Fibroblast of lung (primary cell): ENCODE results near the gene CROCC2. TPM values are rescaled to one million over a fixed set of nuclear protein-coding genes. Genes with fewer than 3 reads are reported as not detected.

Source experiments
- DNase-seq, 2 donors: peaks; one replicate each; pipeline versions ENCODE4 v3.0.0 to v3.0.0-alpha.2; 2010; ENCODE audit warnings: low read depth in 2 of 2
- H2AFZ ChIP-seq: 2 replicates; pipeline ENCODE4 v1.5.1; 2012; ENCODE audit warnings: low read length, control low read depth, inconsistent platforms
- H3K27ac ChIP-seq: 2 replicates; pipeline ENCODE4 v1.5.1; 2011; ENCODE audit warnings: low read length, control low read depth; ENCODE audit not compliant: insufficient read depth
- H3K27me3 ChIP-seq: 2 replicates; pipeline ENCODE4 v1.5.1; 2011; ENCODE audit warnings: mild to moderate bottlenecking, low read length; ENCODE audit not compliant: control insufficient read depth, insufficient read depth
- H3K36me3 ChIP-seq: 2 replicates; pipeline ENCODE4 v1.5.1; 2011; ENCODE audit warnings: low read length; ENCODE audit not compliant: control insufficient read depth, insufficient read depth
- H3K4me1 ChIP-seq: 2 replicates; pipeline ENCODE4 v1.5.1; 2011; ENCODE audit warnings: low read length; ENCODE audit not compliant: control insufficient read depth, insufficient read depth; ENCODE audit errors: extremely low read depth
- H3K4me2 ChIP-seq: 2 replicates; pipeline ENCODE4 v1.5.1; 2011; ENCODE audit warnings: low read length, control low read depth; ENCODE audit not compliant: insufficient read depth; ENCODE audit errors: extremely low read depth
- H3K4me3 ChIP-seq, 4 experiments: fragments of 200-600 bp in 1 of 4; sonication (generic) in 1 of 4; replicated peaks in 1 of 4; 2 replicates each; pipeline ENCODE4 v1.5.1; 2011 to 2016; ENCODE audit warnings: low read length in 4 of 4, low read depth in 3 of 4, mild to moderate bottlenecking in 3 of 4, control low read depth in 2 of 4, inconsistent platforms in 1 of 4, mixed read lengths in 1 of 4; ENCODE audit not compliant: insufficient read depth in 1 of 4; ENCODE audit errors: control extremely low read depth in 1 of 4
- H3K79me2 ChIP-seq: 2 replicates; pipeline ENCODE4 v1.5.1; 2012; ENCODE audit warnings: mild to moderate bottlenecking, low read length, inconsistent platforms; ENCODE audit not compliant: control insufficient read depth, insufficient read depth
- H3K9ac ChIP-seq: 2 replicates; pipeline ENCODE4 v1.5.1; 2011; ENCODE audit warnings: mild to moderate bottlenecking, low read length, control low read depth; ENCODE audit not compliant: insufficient read depth
- H3K9me3 ChIP-seq: 2 replicates; pipeline ENCODE4 v1.5.1; 2012; ENCODE audit warnings: low read depth, low read length; ENCODE audit not compliant: control insufficient read depth, insufficient read depth
- H4K20me1 ChIP-seq: 2 replicates; pipeline ENCODE4 v1.5.1; 2011; ENCODE audit warnings: low read length; ENCODE audit not compliant: control insufficient read depth, insufficient read depth; ENCODE audit errors: extremely low read depth
- CTCF ChIP-seq, 2 donors: IDR thresholded peaks in 1 of 2; conservative IDR thresholded peaks in 1 of 2; 1 replicate in 1 of 2; 2 replicates in 1 of 2; pipeline ENCODE4 v1.5.1; 2011 to 2012; ENCODE audit warnings: low read length in 2 of 2, control low read depth in 1 of 2, inconsistent platforms in 1 of 2, low read depth in 1 of 2, mild to moderate bottlenecking in 1 of 2
- EZH2 ChIP-seq: IDR thresholded peaks from 2 replicates; pipeline ENCODE4 v1.5.1; 2012; ENCODE audit warnings: low read length, control low read depth, mild to moderate bottlenecking; ENCODE audit errors: missing control alignments
- polyA plus RNA-seq, 2 donors: library from polyadenylated mRNA; depleted of rRNA in 1 of 2; stranded (reverse) in 1 of 2; unstranded in 1 of 2; fragments of >200 nt; gene quantifications; 2 replicates each; pipeline ENCODE4 v1.2.1, GENCODE V29; 2011 to 2012; ENCODE audit warnings: missing spikeins in 1 of 2
- total RNA-seq: library from RNA; depleted of rRNA; stranded (reverse); fragments of >200 nt; gene quantifications from 2 replicates; pipeline ENCODE4 v1.2.1, GENCODE V29; 2014

The CROCC2 gene
- total and polyA plus RNA-seq, 2 donors (not counting 1 experiment from before 2014, with no cell fraction given): 0.12 to 0.33 TPM

DNA sequence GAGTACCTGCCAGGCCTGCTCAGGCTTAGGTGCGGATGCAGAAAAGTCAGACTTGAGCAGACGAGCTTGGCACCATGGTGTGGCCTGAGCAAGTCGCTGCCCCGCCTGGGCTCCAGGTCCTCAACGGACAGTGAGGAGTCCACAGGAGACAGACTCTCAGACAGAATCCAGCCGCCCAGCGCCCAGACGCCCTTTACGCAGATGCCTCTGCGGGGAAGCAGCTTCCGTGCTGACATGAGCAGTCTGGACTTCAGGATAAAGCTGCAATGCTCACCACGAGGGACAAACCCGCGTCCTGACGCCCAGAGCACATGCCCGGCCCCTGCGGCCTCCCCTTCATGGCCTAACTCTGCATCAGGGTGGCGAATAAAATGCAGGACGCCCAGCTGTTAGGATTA lies 6.7 kb upstream of the CROCC2 start:
- H3K4me1 ChIP-seq: no peaks in the 10 kb centered on the region
- H2AFZ ChIP-seq: no peak overlapping the region
- H3K4me3 ChIP-seq: no peak overlapping the region
- no peaks in the 10 kb centered on the region for H4K20me1 ChIP-seq
- no peaks in the 10 kb centered on the region for H3K79me2 ChIP-seq
- H3K27ac ChIP-seq: no peak overlapping the region
- no peaks in the 10 kb centered on the region for H3K9me3 ChIP-seq
- no peak for TF ChIP-seq EZH2
- no peak for TF ChIP-seq CTCF (conservative IDR thresholded peaks at IDR 0.05 in 1 of 2, IDR thresholded peaks at IDR 0.05 in 1 of 2; ENCODE audit: low read depth in 1 of 2, low read length in 2 of 2)
- no peaks in the 10 kb centered on the region for H3K27me3 ChIP-seq
- no peak overlapping the region for H3K4me2 ChIP-seq
- H3K9ac ChIP-seq: no peak overlapping the region
- no peaks in the 10 kb centered on the region for H3K36me3 ChIP-seq
- no peak for DNase-seq

- Histone ChIP-seq H4K20me1 (no peaks in the 10 kb centered on the region), H3K4me2 (no peak overlapping the region), H3K4me1 (no peaks in the 10 kb centered on the region), H3K36me3 (no peaks in the 10 kb centered on the region), H2AFZ (no peak overlapping the region), H3K9ac (no peak overlapping the region), H3K79me2 (no peaks in the 10 kb centered on the region), H3K27ac (no peak overlapping the region), H3K27me3 (no peaks in the 10 kb centered on the region), H3K9me3 (no peaks in the 10 kb centered on the region), H3K4me3 (no peak overlapping the region)
- no peak for DNase-seq
- TF ChIP-seq CTCF (conservative IDR thresholded peaks at IDR 0.05 in 1 of 2, IDR thresholded peaks at IDR 0.05 in 1 of 2; ENCODE audit: low read depth in 1 of 2, low read length in 2 of 2) (no peak), EZH2 (no peak)
Observed at GRCh38 chr2:240900141-240900860, 5.8 kb upstream of the CROCC2 start.

DNA sequence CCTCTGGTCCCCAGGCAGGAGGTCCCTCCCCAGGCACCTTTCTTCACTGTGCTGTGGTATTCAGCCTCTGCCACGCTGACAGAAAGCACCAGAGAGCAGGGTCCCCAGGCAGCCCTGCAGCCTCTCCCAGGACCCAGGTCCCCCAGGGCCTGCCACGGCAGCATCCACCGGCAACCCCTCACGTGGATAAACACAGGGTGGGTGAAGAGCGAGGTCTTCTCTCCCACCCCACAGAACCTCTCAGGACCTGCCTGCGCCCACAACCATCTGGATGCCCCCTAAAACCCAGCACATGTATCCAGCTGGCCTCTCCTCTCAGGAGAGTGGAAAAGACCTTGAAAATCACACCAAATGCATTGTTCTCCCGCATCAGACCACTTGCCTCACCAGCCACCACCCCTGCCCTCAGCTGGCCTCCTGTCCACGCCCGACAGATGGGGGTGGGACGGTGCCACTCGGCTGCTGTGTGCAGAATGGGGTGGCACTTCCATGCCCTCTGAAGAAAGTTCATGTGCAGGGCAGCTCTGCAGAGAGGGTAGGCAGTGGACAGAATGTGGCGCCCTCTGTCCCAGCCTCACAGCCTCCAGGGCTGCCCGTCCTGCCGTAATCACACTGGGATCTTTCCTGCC lies 4.0 kb upstream of the CROCC2 start:
- no peak overlapping the region for H2AFZ ChIP-seq
- H3K27me3 ChIP-seq: no peaks in the 10 kb centered on the region
- TF ChIP-seq EZH2: no peak
- no peaks in the 10 kb centered on the region for H3K4me1 ChIP-seq
- H3K79me2 ChIP-seq: no peaks in the 10 kb centered on the region
- no peak overlapping the region for H3K4me3 ChIP-seq
- no peaks in the 10 kb centered on the region for H3K36me3 ChIP-seq
- DNase-seq: no peak
- no peak overlapping the region for H3K4me2 ChIP-seq
- no peak overlapping the region for H3K27ac ChIP-seq
- H3K9me3 ChIP-seq: no peaks in the 10 kb centered on the region
- H4K20me1 ChIP-seq: no peaks in the 10 kb centered on the region
- no peak overlapping the region for H3K9ac ChIP-seq
